ENCODE measurements around the gene CNKSR3. TPM values are rescaled to one million over a fixed set of nuclear protein-coding genes. Genes with fewer than 3 reads are reported as not detected.

The CNKSR3 gene
- total RNA-seq, 1 donor = 11.7 TPM

- H3K4me3 ChIP-seq (ENCODE audit: low read depth, low read length) = no peak overlapping the region
- peak; percentile 48 for TF ChIP-seq CTCF (IDR thresholded peaks at IDR 0.05; ENCODE audit: insufficient read depth, low read length)
- peak; percentile 36 for DNase-seq (ENCODE audit: low read depth)
Measured at GRCh38 chr6:154343473-154344308, 166.8 kb downstream of the CNKSR3 start.

- no peak overlapping the region for H3K4me3 ChIP-seq (ENCODE audit: low read depth, low read length)
- TF ChIP-seq CTCF (IDR thresholded peaks at IDR 0.05; ENCODE audit: insufficient read depth, low read length) = no peak
- DNase-seq (ENCODE audit: low read depth) = no peak
Measured at GRCh38 chr6:154341871-154342270, 168.6 kb downstream of the CNKSR3 start.

GRCh38 chr6:154341336-154341735 lies 169.1 kb downstream of the CNKSR3 start:
- no peak for TF ChIP-seq CTCF (IDR thresholded peaks at IDR 0.05; ENCODE audit: insufficient read depth, low read length)
- no peak overlapping the region for H3K4me3 ChIP-seq (ENCODE audit: low read depth, low read length)
- DNase-seq (ENCODE audit: low read depth) = no peak

Small RNA genes within 50 kb of the gene (small RNA-seq; reads per million reads assigned to genes)
- not detected for gene AL357075.2

Other genes starting within 250 kb of the CNKSR3 start
- 0.54 and 1.3 TPM in 2 replicates for gene IPCEF1, start 153.9 kb downstream of the CNKSR3 start, total RNA-seq (ENCODE audit: low replicate concordance)
- 23.6 and 47.6 TPM in 2 replicates for gene SCAF8, start 222.7 kb upstream of the CNKSR3 start, total RNA-seq (ENCODE audit: low replicate concordance)